Lower leg skin (tissue), 3 donors: ENCODE measurements around the gene FARSB.

Experiments used
- CTCF ChIP-seq, 3 donors: fragments of 450-650 bp; IDR thresholded peaks; one replicate each; pipeline ENCODE4 v1.5.1; 2016; ENCODE audit warnings: antibody characterized with exemption in 3 of 3, mild to moderate bottlenecking in 3 of 3, moderate library complexity in 2 of 3
- POLR2A ChIP-seq, 2 donors: fragments of 450-650 bp; IDR thresholded peaks; one replicate each; pipeline ENCODE4 v1.6.1; 2016 to 2017; ENCODE audit warnings: antibody characterized with exemption in 2 of 2, mild to moderate bottlenecking in 1 of 2, moderate library complexity in 1 of 2

GRCh38 chr2:222609381-222609780 is 46.5 kb downstream of the FARSB start:
- TF ChIP-seq CTCF (IDR thresholded peaks at IDR 0.05) (no peak), POLR2A (IDR thresholded peaks at IDR 0.05) (no peak)
